ENCODE data around the gene LCN15. TPM values are rescaled to one million over a fixed set of nuclear protein-coding genes. Genes with fewer than 3 reads are reported as not detected.
A peak's percentile ranks its signal among the peaks of the same experiment; 100 is the strongest.
"Not testable (repeated sequence)": the region's sequence is repeated elsewhere in the genome, so short reads cannot be mapped to it uniquely, and the experiment has no call there.

The LCN15 gene
- total RNA-seq, 1 donor from 2014 or later = 0.46 TPM

GRCh38 chr9:136762221-136762691, 2.1 kb downstream of the LCN15 start:
- ATAC-seq (no peak), DNase-seq (ENCODE audit: missing footprints) (no peak)
- intact Hi-C loops (cut with DNase I) = no loop called here

- no peak for ATAC-seq
- no peak for DNase-seq (ENCODE audit: missing footprints)
- intact Hi-C loops (cut with DNase I) = no loop called here
Observed at GRCh38 chr9:136761545-136761981, 2.8 kb downstream of the LCN15 start.

- peak; percentile 14 for ATAC-seq
- DNase-seq (ENCODE audit: missing footprints); intact Hi-C loops (cut with DNase I): not testable (repeated sequence)
Observed at GRCh38 chr9:136760834-136761544, 3.3 kb downstream of the LCN15 start.

- DNase-seq (ENCODE audit: missing footprints) = no peak
- intact Hi-C loops (cut with DNase I) = no loop called here
- ATAC-seq = no peak
Observed at GRCh38 chr9:136760424-136760823, 3.9 kb downstream of the LCN15 start.

- DNase-seq (ENCODE audit: missing footprints) = no peak
- ATAC-seq = no peak
- intact Hi-C loops (cut with DNase I) = no loop called here
Observed at GRCh38 chr9:136759436-136760325, 4.6 kb downstream of the LCN15 start.

GRCh38 chr9:136759001-136759400, 5.3 kb downstream of the LCN15 start:
- intact Hi-C loops (cut with DNase I) = no loop called here

GRCh38 chr9:136757751-136758140, 6.6 kb downstream of the LCN15 start:
- no peak for ATAC-seq

More at GRCh38 chr9:136759001-136759400, 5.3 kb downstream of the LCN15 start:
- ATAC-seq = no peak
- no peak for DNase-seq (ENCODE audit: missing footprints)

GRCh38 chr9:136757328-136757727, 7.0 kb downstream of the LCN15 start:
- intact Hi-C loops (cut with DNase I) = no loop called here
- no peak for ATAC-seq
- DNase-seq (ENCODE audit: missing footprints) = no peak

More at GRCh38 chr9:136757751-136758140, 6.6 kb downstream of the LCN15 start:
- no peak for DNase-seq (ENCODE audit: missing footprints)
- intact Hi-C loops (cut with DNase I) = no loop called here

GRCh38 chr9:136756836-136757235, 7.5 kb downstream of the LCN15 start:
- intact Hi-C loops (cut with DNase I) = no loop called here
- DNase-seq (ENCODE audit: missing footprints) = peak; percentile 16

GRCh38 chr9:136756134-136756438, 8.2 kb downstream of the LCN15 start:
- ATAC-seq (no peak), DNase-seq (ENCODE audit: missing footprints) (no peak)
- intact Hi-C loops (cut with DNase I) = no loop called here

More at GRCh38 chr9:136756836-136757235, 7.5 kb downstream of the LCN15 start:
- no peak for ATAC-seq

GRCh38 chr9:136755302-136756133, 8.8 kb downstream of the LCN15 start:
- ATAC-seq; DNase-seq (ENCODE audit: missing footprints); intact Hi-C loops (cut with DNase I): not testable (repeated sequence)

GRCh38 chr9:136754626-136755301, 9.6 kb downstream of the LCN15 start:
- DNase-seq (ENCODE audit: missing footprints) (peak; percentile 39), ATAC-seq (no peak)
- intact Hi-C loops (cut with DNase I) = no loop called here

- peak; percentile 25 for DNase-seq (ENCODE audit: missing footprints)
- ATAC-seq = no peak
- intact Hi-C loops (cut with DNase I) = no loop called here
Observed at GRCh38 chr9:136754059-136754572, 10.2 kb downstream of the LCN15 start.

- intact Hi-C loops (cut with DNase I) = no loop called here
- DNase-seq (ENCODE audit: missing footprints) (no peak), ATAC-seq (no peak)
Observed at GRCh38 chr9:136753371-136754058, 10.8 kb downstream of the LCN15 start.

GRCh38 chr9:136751814-136752213, 12.5 kb downstream of the LCN15 start:
- intact Hi-C loops (cut with DNase I) = no loop called here
- ATAC-seq = no peak
- no peak for DNase-seq (ENCODE audit: missing footprints)

- DNase-seq (ENCODE audit: missing footprints) (no peak), ATAC-seq (no peak)
- intact Hi-C loops (cut with DNase I) = no loop called here
Observed at GRCh38 chr9:136751244-136751643, 13.1 kb downstream of the LCN15 start.

- ATAC-seq (no peak), DNase-seq (ENCODE audit: missing footprints) (no peak)
- intact Hi-C loops (cut with DNase I) = no loop called here
Observed at GRCh38 chr9:136750526-136750925, 13.8 kb downstream of the LCN15 start.

Measured in Right ventricle myocardium inferior (tissue), 1 donor.